HepG2 (cell line): ENCODE data around the gene CREM. TPM values are rescaled to one million over a fixed set of nuclear protein-coding genes. Genes with fewer than 3 reads are reported as not detected.

Experiments used
- ATAC-seq: fragments of 200-7000 bp; cut with Tn5 transposase; 3 replicates; pipeline ENCODE4 v1.9.1; 2020; ENCODE audit warnings: mild to moderate bottlenecking, moderate library complexity
- BruUV-seq: library from RNA; stranded (reverse); fragments of 400-500 nt; replicated peaks from 2 replicates; lab custom pipeline; 2021; lab: Mats Ljungman, UMichigan
- CTCF ChIA-PET: fragments of 300-600 bp; formaldehyde crosslinking; extraction: SDS; loops from one replicate; lab custom pipeline; 2021; ENCODE audit warnings: low total read pairs, inconsistent platforms, low intra/inter-chr PET ratio; lab: Yijun Ruan, JAX
- POLR2A ChIA-PET: fragments of 350-600 bp; sonication (Branson Sonifier 250); formaldehyde crosslinking; loops from one replicate; lab custom pipeline; 2020; ENCODE audit warnings: antibody characterized with exemption, inconsistent platforms; lab: Yijun Ruan, JAX
- DNase-seq: peaks from one replicate; pipeline ENCODE4 v3.0.0-alpha.2; 2015; ENCODE audit warnings: low spot score
- FAIRE-seq: peaks from 3 replicates; lab custom pipeline; 2011; peaks lifted over from hg19 to GRCh38; lab: Jason Lieb, UNC
- H2AFZ ChIP-seq: one replicate; pipeline ENCODE4 v1.6.1; 2011; ENCODE audit warnings: low read length, inconsistent platforms
- H3K27ac ChIP-seq: fragments of 300-600 bp; 3 replicates; pipeline ENCODE4 v1.8.0; 2011; ENCODE audit warnings: mixed run types, mild to moderate bottlenecking, mixed read lengths, low read length, inconsistent platforms; ENCODE audit not compliant: insufficient read depth; ENCODE audit errors: extremely low read length
- H3K27me3 ChIP-seq, 2 experiments: fragments of 200-600 bp in 1 of 2; 2 replicates in 1 of 2; 3 replicates in 1 of 2; pipeline versions ENCODE4 v1.6.0 to v1.8.0; 2011; ENCODE audit warnings: low read length in 2 of 2, mild to moderate bottlenecking in 2 of 2, moderate library complexity in 2 of 2, inconsistent platforms in 1 of 2; ENCODE audit not compliant: insufficient read depth in 2 of 2, control insufficient read depth in 1 of 2
- H3K36me3 ChIP-seq, 2 experiments: fragments of 200-600 bp in 1 of 2; replicated peaks in 1 of 2; 2 replicates in 1 of 2; 3 replicates in 1 of 2; pipeline versions ENCODE4 v1.5.1 to v1.8.0; 2011; ENCODE audit warnings: low read length in 2 of 2, inconsistent platforms in 1 of 2; ENCODE audit not compliant: insufficient read depth in 2 of 2, control insufficient read depth in 1 of 2
- H3K4me1 ChIP-seq: 2 replicates; pipeline ENCODE4 v1.5.1; 2012; ENCODE audit warnings: low read length, inconsistent platforms; ENCODE audit not compliant: insufficient read depth
- H3K4me2 ChIP-seq: 2 replicates; pipeline ENCODE4 v1.6.0; 2011; ENCODE audit warnings: low read depth, low read length, inconsistent platforms
- H3K4me3 ChIP-seq, 3 experiments: fragments of 200-600 bp in 1 of 3; sonication (generic), shearing (Covaris generic) in 1 of 3; replicated peaks in 1 of 3; 2 replicates each; pipeline ENCODE4 v1.5.1; 2011 to 2016; ENCODE audit warnings: low read length in 3 of 3, inconsistent platforms in 2 of 3, low read depth in 2 of 3, mild to moderate bottlenecking in 2 of 3, control low read depth in 1 of 3, mixed read lengths in 1 of 3; ENCODE audit not compliant: insufficient read depth in 1 of 3
- H3K79me2 ChIP-seq: one replicate; pipeline ENCODE4 v1.6.1; 2011; ENCODE audit warnings: low read length, inconsistent platforms; ENCODE audit not compliant: insufficient read depth
- H3K9ac ChIP-seq: 2 replicates; pipeline ENCODE4 v1.6.0; 2011; ENCODE audit warnings: mild to moderate bottlenecking, low read depth, low read length, inconsistent platforms; ENCODE audit not compliant: insufficient read depth
- H3K9me3 ChIP-seq: 2 replicates; pipeline ENCODE4 v1.5.1; 2012; ENCODE audit warnings: mild to moderate bottlenecking, low read length
- H4K20me1 ChIP-seq: 2 replicates; pipeline ENCODE4 v1.6.0; 2011; ENCODE audit warnings: inconsistent platforms, mild to moderate bottlenecking, low read length, moderate library complexity; ENCODE audit not compliant: insufficient read depth
- ATM ChIP-seq: fragments of 450-650 bp; IDR thresholded peaks from 2 replicates; pipeline ENCODE4 v1.7.1; 2017; ENCODE audit warnings: mild to moderate bottlenecking, borderline replicate concordance
- ZNF24 ChIP-seq: fragments of 450-650 bp; IDR thresholded peaks from 2 replicates; pipeline ENCODE4 v1.6.1; 2017; ENCODE audit warnings: antibody characterized with exemption, mild to moderate bottlenecking
- ZNF713 ChIP-seq: sonication (generic); formaldehyde crosslinking; IDR thresholded peaks from 2 replicates; pipeline ENCODE4 v1.4.0; 2020; ENCODE audit warnings: mild to moderate bottlenecking, missing genetic modification reagents
- ZNF879 ChIP-seq: sonication (generic); formaldehyde crosslinking; IDR thresholded peaks from 2 replicates; pipeline ENCODE4 v1.8.1; 2023; ENCODE audit warnings: missing genetic modification reagents
- WGBS: methylation state at CpG from one replicate; pipeline ENCODE4 v1.1.6; 2017; ENCODE audit warnings: low lambda C conversion rate; 5-methylcytosine and 5-hydroxymethylcytosine counted together
- in situ Hi-C: cut with HindIII; loops from 2 replicates; pipeline ENCODE4 v1.10.0; 2017; ENCODE audit warnings: low pct_unique_long_range_greater_than_20kb; ENCODE audit not compliant: extremely low pct_ligation_motif_present
- intact Hi-C: fragments of 100-400 bp; cut with micrococcal nuclease; formaldehyde crosslinking; loops from one replicate; pipeline ENCODE4 v1.10.0; 2022; ENCODE audit not compliant: unreplicated experiment
- polyA plus RNA-seq, 8 experiments: library from polyadenylated mRNA; depleted of rRNA in 3 of 8; stranded (reverse) in 7 of 8; unstranded in 1 of 8; fragments of >200 nt; fragmentation: Illumina TruSeq in 4 of 8; extraction: Trizol in 4 of 8; gene quantifications; 2 replicates each; pipeline versions ENCODE4 v1.2.1 to v1.2.3, GENCODE V29; 2011 to 2016; ENCODE audit warnings: low read depth in 4 of 8, missing spikeins in 1 of 8, mixed read lengths in 1 of 8; ENCODE audit not compliant: insufficient read depth in 1 of 8
- total RNA-seq, 5 experiments: library from RNA; depleted of rRNA; stranded (reverse); fragments of >200 nt; fragmentation: Illumina TruSeq; extraction: Trizol; gene quantifications; 2 replicates each; pipeline ENCODE4 v1.2.3, GENCODE V29; 2016; ENCODE audit warnings: low read depth in 1 of 5

Gene CREM
- total and polyA plus RNA-seq, 2 of the 13 experiments (the other 11 are each of a cell fraction or from before 2014, with no cell fraction given), result 21.3 to 25.4 TPM

DNA sequence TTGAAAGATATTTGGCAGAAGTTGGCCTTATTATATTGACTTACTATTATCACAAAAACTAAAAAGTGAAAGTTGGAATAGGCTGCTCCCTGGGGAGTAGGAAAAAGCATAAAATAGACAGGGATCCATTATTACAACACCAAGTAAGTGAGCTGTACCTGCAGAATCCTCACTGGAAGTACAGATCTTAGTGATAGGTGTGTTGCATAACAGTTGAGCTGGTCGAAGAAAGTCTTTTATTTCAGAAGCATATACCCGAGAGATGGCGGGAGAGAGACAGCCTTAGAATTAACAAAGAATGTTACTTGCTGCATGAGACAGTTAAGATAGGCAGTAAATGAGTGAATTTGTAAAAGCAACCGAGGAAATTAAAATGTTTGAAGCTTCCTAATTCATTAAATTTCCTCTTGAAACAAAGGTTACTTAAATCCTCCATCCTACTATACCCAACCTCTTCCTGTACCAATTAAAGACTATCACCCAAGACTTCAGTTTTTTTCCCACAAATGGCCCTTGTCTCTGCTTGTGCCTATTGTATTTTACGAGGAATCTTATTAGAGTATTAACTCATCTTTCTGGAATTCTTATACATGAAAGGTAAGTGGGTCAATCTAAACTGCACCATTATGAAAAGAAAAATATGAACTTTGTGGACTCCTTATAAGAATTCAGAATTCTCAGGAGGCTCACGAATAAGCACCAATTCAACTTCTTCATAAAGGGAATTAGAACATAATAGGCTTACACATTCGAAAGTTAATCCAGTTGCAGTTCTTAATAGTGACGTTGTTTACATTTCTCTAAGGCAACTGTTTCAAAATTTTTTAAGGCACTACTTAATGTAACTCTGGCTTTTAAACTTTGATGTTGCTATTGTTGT lies 56.2 kb downstream of the CREM start:
- in situ Hi-C loops, result no loop called here
- no peak for DNase-seq
- Histone ChIP-seq H3K9me3 (no peaks in the 10 kb centered on the region), H3K27me3 (no peaks in the 10 kb centered on the region), H4K20me1 (no peaks in the 10 kb centered on the region), H3K4me2 (no peak overlapping the region)
- no peak for ATAC-seq
- intact Hi-C loops, result no loop called here
- CTCF ChIA-PET, result no interaction called here
- no TSS peak for BruUV-seq
- TF ChIP-seq ZNF879, result no peak
- TF ChIP-seq ATM, result no peak
- TF ChIP-seq, all 625 proteins: peak for 0
- Histone ChIP-seq H3K27ac (no peak overlapping the region), H3K36me3 (no peaks in the 10 kb centered on the region), H3K4me1 (no peaks in the 10 kb centered on the region; the same call in 1 of the 2 replicates), H3K9ac (no peak overlapping the region), H3K4me3 (no peak overlapping the region), H2AFZ (no peak overlapping the region), H3K79me2 (no peaks in the 10 kb centered on the region)
- POLR2A ChIA-PET, result no interaction called here
- 94% methylated on average over 8 of the region's 8 CpGs for whole genome bisulfite sequencing
- no peak for FAIRE-seq

DNA sequence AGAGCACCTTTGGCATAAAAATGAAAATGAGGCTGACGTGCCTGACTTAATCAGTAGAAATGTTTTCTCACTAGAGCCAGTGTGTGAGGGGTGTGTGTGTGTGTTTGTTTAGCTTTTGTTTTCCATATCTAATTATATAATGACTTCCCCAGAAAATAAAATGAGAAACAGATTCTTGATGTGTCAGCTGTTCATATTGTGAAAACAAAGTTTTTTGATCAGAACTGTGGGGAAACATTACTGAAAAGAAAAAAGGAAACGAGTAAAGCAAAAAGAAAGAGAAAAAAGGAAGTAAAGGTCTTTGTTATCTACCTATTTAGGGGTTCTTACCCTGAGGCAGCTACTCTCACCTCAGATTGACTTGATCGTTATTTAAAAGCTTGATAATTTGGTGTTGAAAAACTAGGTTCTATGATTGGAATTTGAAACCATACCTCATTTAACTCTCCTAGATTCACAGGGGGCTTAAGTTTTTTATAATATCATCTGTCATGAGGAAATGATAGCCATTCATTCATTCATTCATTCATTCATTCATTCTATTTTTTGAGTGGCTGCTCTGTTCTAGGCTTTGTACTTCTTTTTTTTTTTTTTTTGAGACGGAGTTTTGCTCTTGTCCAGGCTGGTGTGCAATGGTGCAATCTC lies 58.0 kb downstream of the CREM start:
- ATAC-seq (no peak), FAIRE-seq (no peak), DNase-seq (no peak)
- intact Hi-C loops, result no loop called here
- in situ Hi-C loops, result no loop called here
- Histone ChIP-seq H3K27ac (no peak overlapping the region), H3K9ac (no peak overlapping the region), H3K79me2 (no peaks in the 10 kb centered on the region), H3K4me3 (no peak overlapping the region), H4K20me1 (no peaks in the 10 kb centered on the region), H2AFZ (no peak overlapping the region), H3K36me3 (no peaks in the 10 kb centered on the region), H3K27me3 (no peaks in the 10 kb centered on the region), H3K4me2 (no peak overlapping the region), H3K9me3 (no peaks in the 10 kb centered on the region), H3K4me1 (no peaks in the 10 kb centered on the region; the same call in 1 of the 2 replicates)
- no TSS peak for BruUV-seq
- WGBS, result 95% methylated on average over 4 of the region's 4 CpGs
- TF ChIP-seq ZNF713 (CRISPR knock-in tag) (no peak), ZNF24 (0 out of 2 replicates have a peak, but pooled peaks have one; percentile 61)
- ChIA-PET CTCF (no interaction called here), POLR2A (no interaction called here)
